ENCODE results near the gene IL1RL1. TPM values are rescaled to one million over a fixed set of nuclear protein-coding genes. Genes with fewer than 3 reads are reported as not detected.

Gene IL1RL1
- total RNA-seq, 1 donor from 2014 or later, result not detected

GRCh38 chr2:102306125-102306524 lies 5.2 kb upstream of the IL1RL1 start:
- ATAC-seq (ENCODE audit: low read depth) (no peak), DNase-seq (no peak)
- H3K27me3 Mint-ChIP-seq, result peaks cover 40% of the 10 kb centered on the region
- no peaks in the 10 kb centered on the region for H3K36me3 Mint-ChIP-seq (ENCODE audit: low read depth)
- intact Hi-C loops (cut with micrococcal nuclease), result no loop called here
- CTCF ChIA-PET, result no interaction called here
- peaks cover 3% of the 10 kb centered on the region for H3K4me1 Mint-ChIP-seq
- no peak overlapping the region for H3K27ac Mint-ChIP-seq
- no peaks in the 10 kb centered on the region for H3K9me3 Mint-ChIP-seq
- POLR2A ChIA-PET, result no interaction called here
- TF ChIP-seq, protein P1, sequence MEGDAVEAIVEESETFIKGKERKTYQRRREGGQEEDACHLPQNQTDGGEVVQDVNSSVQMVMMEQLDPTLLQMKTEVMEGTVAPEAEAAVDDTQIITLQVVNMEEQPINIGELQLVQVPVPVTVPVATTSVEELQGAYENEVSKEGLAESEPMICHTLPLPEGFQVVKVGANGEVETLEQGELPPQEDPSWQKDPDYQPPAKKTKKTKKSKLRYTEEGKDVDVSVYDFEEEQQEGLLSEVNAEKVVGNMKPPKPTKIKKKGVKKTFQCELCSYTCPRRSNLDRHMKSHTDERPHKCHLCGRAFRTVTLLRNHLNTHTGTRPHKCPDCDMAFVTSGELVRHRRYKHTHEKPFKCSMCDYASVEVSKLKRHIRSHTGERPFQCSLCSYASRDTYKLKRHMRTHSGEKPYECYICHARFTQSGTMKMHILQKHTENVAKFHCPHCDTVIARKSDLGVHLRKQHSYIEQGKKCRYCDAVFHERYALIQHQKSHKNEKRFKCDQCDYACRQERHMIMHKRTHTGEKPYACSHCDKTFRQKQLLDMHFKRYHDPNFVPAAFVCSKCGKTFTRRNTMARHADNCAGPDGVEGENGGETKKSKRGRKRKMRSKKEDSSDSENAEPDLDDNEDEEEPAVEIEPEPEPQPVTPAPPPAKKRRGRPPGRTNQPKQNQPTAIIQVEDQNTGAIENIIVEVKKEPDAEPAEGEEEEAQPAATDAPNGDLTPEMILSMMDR (IDR thresholded peaks at IDR 0.05), result no peak
- no peak overlapping the region for H3K4me3 Mint-ChIP-seq

DNA sequence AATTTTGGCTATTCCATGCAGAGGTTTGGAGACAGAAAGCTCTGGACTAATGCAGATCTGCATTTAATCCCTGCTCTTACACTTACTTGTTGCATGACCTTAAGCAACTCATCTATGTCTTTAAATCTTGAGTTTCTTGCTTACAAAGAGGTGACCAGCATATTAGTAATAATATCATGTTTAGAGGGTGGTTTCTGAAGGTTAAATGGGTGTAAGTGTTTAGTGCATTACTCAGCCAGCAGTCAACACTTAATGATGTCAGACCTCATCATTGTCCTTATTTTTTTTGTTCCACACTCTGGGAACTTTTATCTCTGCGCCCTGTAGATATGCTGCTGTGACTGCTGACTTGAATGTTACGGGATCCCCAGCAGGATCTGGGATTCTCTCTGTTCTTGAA lies 1.7 kb downstream of the IL1RL1 start:
- TF ChIP-seq, protein P1 (IDR thresholded peaks at IDR 0.05), result no peak
- ChIA-PET POLR2A (no interaction called here), CTCF (no interaction called here)
- intact Hi-C loops (cut with micrococcal nuclease), result no loop called here
- Mint-ChIP-seq H3K9me3 (no peaks in the 10 kb centered on the region), H3K27me3 (peaks cover 20% of the 10 kb centered on the region), H3K4me1 (no peaks in the 10 kb centered on the region), H3K36me3 (ENCODE audit: low read depth) (no peaks in the 10 kb centered on the region), H3K27ac (no peak overlapping the region), H3K4me3 (no peak overlapping the region)
- ATAC-seq (ENCODE audit: low read depth), result no peak
- no peak for DNase-seq

GRCh38 chr2:102313471-102313870 lies 2.1 kb downstream of the IL1RL1 start:
- ChIA-PET CTCF (no interaction called here), POLR2A (no interaction called here)
- TF ChIP-seq, protein P1 (IDR thresholded peaks at IDR 0.05), result no peak
- Mint-ChIP-seq H3K9me3 (no peaks in the 10 kb centered on the region), H3K36me3 (ENCODE audit: low read depth) (no peaks in the 10 kb centered on the region), H3K27ac (no peak overlapping the region), H3K4me3 (no peak overlapping the region), H3K4me1 (no peaks in the 10 kb centered on the region), H3K27me3 (peaks cover 15% of the 10 kb centered on the region)
- DNase-seq (no peak), ATAC-seq (ENCODE audit: low read depth) (no peak)
- intact Hi-C loops (cut with micrococcal nuclease), result no loop called here

- no peaks in the 10 kb centered on the region for H3K9me3 Mint-ChIP-seq
- TF ChIP-seq, protein P1 (IDR thresholded peaks at IDR 0.05), result no peak
- DNase-seq, result no peak
- POLR2A ChIA-PET, result no interaction called here
- no peak overlapping the region for H3K4me3 Mint-ChIP-seq
- CTCF ChIA-PET, result no interaction called here
- H3K27me3 Mint-ChIP-seq, result peaks cover 15% of the 10 kb centered on the region
- intact Hi-C loops (cut with micrococcal nuclease), result no loop called here
- H3K27ac Mint-ChIP-seq, result no peak overlapping the region
- H3K36me3 Mint-ChIP-seq (ENCODE audit: low read depth), result no peaks in the 10 kb centered on the region
- ATAC-seq (ENCODE audit: low read depth), result no peak
- H3K4me1 Mint-ChIP-seq, result no peaks in the 10 kb centered on the region
Measured at GRCh38 chr2:102313950-102314349, 2.6 kb downstream of the IL1RL1 start.

DNA sequence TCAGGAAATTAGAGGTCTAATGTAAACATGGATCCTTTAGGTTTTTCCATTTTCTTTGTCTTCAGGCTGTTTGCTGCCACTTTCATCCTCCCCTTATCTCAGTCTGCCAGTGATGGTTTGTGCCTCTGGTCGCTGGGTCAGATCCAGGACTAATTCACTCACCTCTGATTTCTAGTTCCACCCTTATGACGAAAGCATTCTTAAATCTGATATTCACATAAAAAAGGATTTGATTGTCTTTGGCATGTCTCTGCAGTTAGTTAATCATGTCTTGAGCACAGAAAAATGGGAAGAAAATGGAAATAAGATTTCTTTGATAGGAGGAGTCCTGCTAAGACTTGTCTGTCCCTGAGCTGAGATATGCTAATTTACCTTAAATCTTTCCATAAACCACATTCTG lies 4.6 kb downstream of the IL1RL1 start:
- TF ChIP-seq, protein P1 (IDR thresholded peaks at IDR 0.05), result no peak
- POLR2A ChIA-PET, result no interaction called here
- intact Hi-C loops (cut with micrococcal nuclease), result no loop called here
- DNase-seq, result no peak
- ATAC-seq (ENCODE audit: low read depth), result no peak
- H3K27me3 Mint-ChIP-seq, result peaks cover 10% of the 10 kb centered on the region
- CTCF ChIA-PET, result no interaction called here
- H3K27ac Mint-ChIP-seq, result no peak overlapping the region
- H3K36me3 Mint-ChIP-seq (ENCODE audit: low read depth), result no peaks in the 10 kb centered on the region
- H3K4me1 Mint-ChIP-seq, result no peaks in the 10 kb centered on the region
- H3K4me3 Mint-ChIP-seq, result no peak overlapping the region
- no peaks in the 10 kb centered on the region for H3K9me3 Mint-ChIP-seq

Data from activated B cell treated with CpG ODN at 0.5 μM for 24 hours (primary cell).